HepG2 (cell line): ENCODE results near the gene TFF2.

Experiments
- ETS1 ChIP-seq: sonication (generic); formaldehyde crosslinking; IDR thresholded peaks from 2 replicates; pipeline ENCODE4 v1.4.0; 2020; ENCODE audit warnings: missing genetic modification reagents
- REST ChIP-seq, 2 experiments: IDR thresholded peaks; 2 replicates each; pipeline ENCODE4 v1.6.1; 2011 to 2012; ENCODE audit warnings: low read length in 2 of 2, borderline replicate concordance in 1 of 2, low read depth in 1 of 2, mild to moderate bottlenecking in 1 of 2, moderate library complexity in 1 of 2
- SP1 ChIP-seq, 2 experiments: fragments of 450-650 bp in 1 of 2; sonication (generic) in 1 of 2; formaldehyde crosslinking in 1 of 2; IDR thresholded peaks; 2 replicates each; pipeline versions ENCODE4 v1.4.0 to v1.6.1; 2016 to 2020; ENCODE audit warnings: missing genetic modification reagents in 1 of 2
- TOE1 ChIP-seq: sonication (generic); formaldehyde crosslinking; IDR thresholded peaks from 2 replicates; pipeline ENCODE4 v1.4.0; 2020; ENCODE audit warnings: mild to moderate bottlenecking, missing genetic modification reagents
- ZNF530 ChIP-seq: sonication (generic); formaldehyde crosslinking; IDR thresholded peaks from 2 replicates; pipeline ENCODE4 v1.5.0; 2020; ENCODE audit warnings: low read depth, mild to moderate bottlenecking, missing genetic modification reagents

DNA sequence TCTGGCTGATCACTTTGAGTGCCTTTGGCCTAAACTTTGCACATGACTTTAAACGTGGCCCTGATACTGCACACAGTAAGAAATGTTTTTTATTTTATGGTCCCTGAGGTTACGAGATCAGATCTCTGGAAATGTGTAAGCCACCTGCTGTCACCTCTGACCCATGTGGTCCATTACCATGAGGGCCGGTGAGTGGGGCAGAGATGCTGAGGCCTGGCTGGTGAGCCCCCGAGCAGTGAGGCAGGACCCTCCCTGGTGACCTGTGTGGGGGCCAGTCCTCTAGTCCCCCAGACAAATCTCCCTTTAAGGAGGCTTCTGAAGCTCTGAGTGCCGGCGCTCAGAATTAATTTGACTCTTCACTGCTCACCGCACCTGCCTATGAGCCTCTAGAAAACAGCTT, 48.0 kb downstream of the TFF2 start:
- TF ChIP-seq ETS1 (no peak), SP1 (IDR thresholded peaks at IDR 0.05) (no peak), SP1 (CRISPR knock-in tag; IDR thresholded peaks at IDR 0.05) (no peak), TOE1 (CRISPR knock-in tag) (no peak), ZNF530 (no peak), REST (IDR thresholded peaks at IDR 0.05; ENCODE audit: borderline replicate concordance in 1 of 2, low read depth in 1 of 2, low read length in 2 of 2) (no peak)
